Mesendoderm (in vitro differentiated cells): ENCODE results near the gene FLT3.

ENCODE experiments used
- DNase-seq: peaks from one replicate; pipeline ENCODE4 v3.0.0; 2013
- H2AK5ac ChIP-seq: 2 replicates; pipeline ENCODE4 v1.6.1; 2013; ENCODE audit warnings: low read length, inconsistent platforms
- H2BK120ac ChIP-seq: 2 replicates; pipeline ENCODE4 v1.6.1; 2013; ENCODE audit warnings: low read depth, mild to moderate bottlenecking, low read length, moderate library complexity, mixed read lengths
- H2BK15ac ChIP-seq: replicated peaks from 2 replicates; pipeline ENCODE4 v1.6.1; 2013; ENCODE audit warnings: low read depth, mild to moderate bottlenecking, moderate library complexity
- H2BK5ac ChIP-seq: 2 replicates; pipeline ENCODE4 v1.6.1; 2013; ENCODE audit warnings: low read length, inconsistent platforms
- H3K18ac ChIP-seq: 2 replicates; pipeline ENCODE4 v1.6.1; 2013; ENCODE audit warnings: mild to moderate bottlenecking, low read length, mixed read lengths
- H3K23ac ChIP-seq: one replicate; pipeline ENCODE4 v1.6.1; 2013; ENCODE audit warnings: low read length
- H3K27ac ChIP-seq: 2 replicates; pipeline ENCODE4 v1.5.1; 2013; ENCODE audit warnings: low read depth, mild to moderate bottlenecking, inconsistent platforms, low read length, moderate library complexity
- H3K27me3 ChIP-seq: 2 replicates; pipeline ENCODE4 v1.6.1; 2013; ENCODE audit warnings: low read length, control low read depth, mild to moderate bottlenecking, inconsistent platforms; ENCODE audit not compliant: insufficient read depth, poor library complexity
- H3K36me3 ChIP-seq: 2 replicates; pipeline ENCODE4 v1.6.1; 2013; ENCODE audit warnings: low read length, inconsistent platforms; ENCODE audit not compliant: control insufficient read depth, insufficient read depth
- H3K4ac ChIP-seq: one replicate; pipeline ENCODE4 v1.6.1; 2013; ENCODE audit warnings: low read depth, mild to moderate bottlenecking, low read length, moderate library complexity
- H3K4me1 ChIP-seq: 2 replicates; pipeline ENCODE4 v1.6.1; 2013; ENCODE audit warnings: low read depth, low read length, inconsistent platforms; ENCODE audit not compliant: control insufficient read depth
- H3K4me2 ChIP-seq: 2 replicates; pipeline ENCODE4 v1.6.1; 2013; ENCODE audit warnings: low read length
- H3K4me3 ChIP-seq: 2 replicates; pipeline ENCODE4 v1.5.1; 2013; ENCODE audit warnings: mild to moderate bottlenecking, low read length
- H3K56ac ChIP-seq: one replicate; pipeline ENCODE4 v1.6.1; 2013; ENCODE audit warnings: low read length
- H3K79me1 ChIP-seq: 2 replicates; pipeline ENCODE4 v1.6.1; 2013; ENCODE audit warnings: low read length, inconsistent platforms
- H3K79me2 ChIP-seq: 2 replicates; pipeline ENCODE4 v1.6.1; 2013; ENCODE audit warnings: mild to moderate bottlenecking, low read length; ENCODE audit not compliant: control insufficient read depth, insufficient read depth
- H3K9ac ChIP-seq: 2 replicates; pipeline ENCODE4 v1.6.1; 2013; ENCODE audit warnings: low read length, inconsistent platforms
- H4K5ac ChIP-seq: one replicate; pipeline ENCODE4 v1.6.1; 2013; ENCODE audit warnings: low read length
- H4K8ac ChIP-seq: one replicate; pipeline ENCODE4 v1.6.1; 2013; ENCODE audit warnings: low read depth, mild to moderate bottlenecking, control low read depth, low read length, moderate library complexity
- WGBS: extraction: QIAGEN DNeasy Blood & Tissue Kit; methylation state at CpG from one replicate; pipeline ENCODE4 v1.1.7; 2013; ENCODE audit warnings: low lambda C conversion rate, missing lambda C conversion rate; ENCODE audit not compliant: insufficient coverage; ENCODE audit errors: extremely low coverage; 5-methylcytosine and 5-hydroxymethylcytosine counted together

The FLT3 gene

GRCh38 chr13:27962982-27963381 lies 137.4 kb downstream of the FLT3 start:
- DNase-seq = no peak
- Histone ChIP-seq H4K5ac (no peak overlapping the region), H3K36me3 (no peaks in the 10 kb centered on the region), H2BK5ac (no peak overlapping the region), H2AK5ac (no peak overlapping the region), H3K79me1 (no peaks in the 10 kb centered on the region), H3K4ac (no peak overlapping the region), H3K27me3 (peaks cover 49% of the 10 kb centered on the region), H3K79me2 (no peaks in the 10 kb centered on the region), H4K8ac (no peak overlapping the region), H3K23ac (peak overlapping the region; percentile 66), H3K9ac (no peak overlapping the region), H3K4me2 (no peak overlapping the region), H3K4me3 (no peak overlapping the region), H3K27ac (no peak overlapping the region), H3K18ac (no peak overlapping the region), H3K56ac (no peak overlapping the region), H2BK120ac (no peak overlapping the region), H3K4me1 (peaks cover 12% of the 10 kb centered on the region), H2BK15ac (no peak overlapping the region)
- no CpG with 5 or more reads among the region's 9 CpGs for WGBS

- no peaks in the 10 kb centered on the region for H3K79me2 ChIP-seq
- H2BK120ac ChIP-seq = no peak overlapping the region
- H2BK15ac ChIP-seq = no peak overlapping the region
- no peak overlapping the region for H3K23ac ChIP-seq
- no peak overlapping the region for H4K8ac ChIP-seq
- H3K4me1 ChIP-seq = peaks cover 12% of the 10 kb centered on the region
- H2BK5ac ChIP-seq = no peak overlapping the region
- no peak overlapping the region for H2AK5ac ChIP-seq
- peak; percentile 36 for DNase-seq
- no peak overlapping the region for H3K4me3 ChIP-seq
- H3K18ac ChIP-seq = no peak overlapping the region
- H4K5ac ChIP-seq = no peak overlapping the region
- no peak overlapping the region for H3K9ac ChIP-seq
- no peaks in the 10 kb centered on the region for H3K79me1 ChIP-seq
- no peak overlapping the region for H3K27ac ChIP-seq
- no peak overlapping the region for H3K56ac ChIP-seq
- no peaks in the 10 kb centered on the region for H3K36me3 ChIP-seq
- no peak overlapping the region for H3K4ac ChIP-seq
- no CpG with 5 or more reads among the region's 6 CpGs for WGBS
- no peak overlapping the region for H3K4me2 ChIP-seq
- H3K27me3 ChIP-seq = peaks cover 43% of the 10 kb centered on the region
These were observed 138.1 kb downstream of the FLT3 start for GRCh38 chr13:27962128-27962841.

DNA sequence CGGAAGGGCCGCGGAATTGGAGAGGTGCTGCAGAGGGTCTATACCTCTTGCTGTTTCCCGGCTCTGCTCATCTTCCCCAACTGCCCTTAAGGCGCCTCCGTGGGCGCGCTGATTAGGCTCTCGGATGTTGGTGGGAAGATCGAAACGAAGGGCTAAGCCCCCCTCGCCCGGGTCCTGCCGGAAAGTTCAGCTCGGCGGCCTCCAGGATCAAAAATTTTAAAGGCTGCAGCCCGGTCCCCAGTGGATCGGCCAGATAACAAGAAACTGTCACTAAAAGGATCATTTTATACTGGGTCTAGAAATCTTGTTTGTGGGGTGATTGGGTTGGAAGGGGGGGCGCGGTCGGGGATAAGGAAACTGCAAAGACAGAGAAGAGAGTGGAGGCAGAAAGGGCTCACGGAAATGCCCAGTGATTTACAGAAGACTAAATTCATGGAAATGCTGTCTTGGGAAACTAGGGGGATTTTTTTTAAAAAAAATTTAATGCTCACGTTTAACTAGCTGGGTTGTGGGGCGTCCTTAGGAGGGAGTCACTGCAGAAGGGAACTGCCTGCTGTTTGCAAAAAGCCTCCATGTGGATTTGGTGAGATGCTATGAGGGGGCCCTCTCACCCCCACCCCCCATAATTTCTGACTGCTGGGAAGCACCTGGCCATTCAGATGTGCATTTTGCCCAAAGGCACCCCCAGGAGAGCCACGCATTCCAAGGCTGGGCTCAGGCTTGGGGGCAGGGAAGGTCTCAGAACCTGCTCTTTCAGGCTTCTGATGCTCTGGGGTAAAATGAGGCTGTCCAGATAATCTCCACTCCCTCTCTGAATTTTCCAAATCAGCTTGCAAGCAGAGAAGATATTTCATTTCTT lies 138.9 kb downstream of the FLT3 start:
- Histone ChIP-seq H2BK15ac (no peak overlapping the region), H2BK120ac (no peak overlapping the region), H3K27ac (no peak overlapping the region), H3K79me2 (no peaks in the 10 kb centered on the region), H2AK5ac (no peak overlapping the region), H3K23ac (no peak overlapping the region), H3K4me1 (peaks cover 12% of the 10 kb centered on the region), H3K79me1 (no peaks in the 10 kb centered on the region), H3K27me3 (peaks cover 44% of the 10 kb centered on the region), H3K18ac (no peak overlapping the region), H2BK5ac (no peak overlapping the region), H3K36me3 (no peaks in the 10 kb centered on the region), H4K8ac (no peak overlapping the region), H3K4me3 (no peak overlapping the region), H3K9ac (no peak overlapping the region), H3K4ac (no peak overlapping the region), H3K4me2 (peak overlapping the region; percentile 80), H4K5ac (no peak overlapping the region), H3K56ac (no peak overlapping the region)
- peak; percentile 40 for DNase-seq
- WGBS = no CpG with 5 or more reads among the region's 25 CpGs

- Histone ChIP-seq H2AK5ac (no peak overlapping the region), H3K4ac (no peak overlapping the region), H3K4me3 (no peak overlapping the region), H3K18ac (no peak overlapping the region), H3K4me2 (peak overlapping the region; percentile 80), H3K56ac (no peak overlapping the region), H4K5ac (no peak overlapping the region), H3K36me3 (no peaks in the 10 kb centered on the region), H3K27me3 (peaks cover 47% of the 10 kb centered on the region), H3K27ac (no peak overlapping the region), H3K4me1 (peaks cover 12% of the 10 kb centered on the region), H2BK120ac (no peak overlapping the region), H3K79me1 (no peaks in the 10 kb centered on the region), H3K9ac (no peak overlapping the region), H4K8ac (no peak overlapping the region), H2BK5ac (no peak overlapping the region), H3K79me2 (no peaks in the 10 kb centered on the region), H3K23ac (no peak overlapping the region), H2BK15ac (no peak overlapping the region)
- WGBS = no CpG with 5 or more reads among the region's 73 CpGs
- peak; percentile 86 for DNase-seq
These were observed 139.8 kb downstream of the FLT3 start for GRCh38 chr13:27960362-27961226.

DNA sequence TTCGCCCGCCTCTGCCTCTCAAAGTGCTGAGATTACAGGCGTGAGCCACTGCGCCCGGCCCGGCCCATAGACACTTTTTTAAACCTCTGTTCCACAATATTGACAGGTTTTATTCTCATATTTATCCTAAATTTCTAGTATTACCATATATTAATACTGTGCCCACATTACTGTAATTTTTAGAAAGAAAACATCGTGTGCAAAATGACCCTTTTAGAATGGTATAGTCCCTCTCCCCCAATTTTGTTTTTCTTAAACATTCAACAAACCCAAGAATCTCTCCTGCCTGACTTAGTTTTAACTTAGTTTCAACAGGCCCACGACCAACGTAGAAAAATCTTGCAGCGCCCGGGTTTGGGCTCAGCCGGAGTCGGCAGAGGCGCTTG lies 140.4 kb downstream of the FLT3 start:
- H3K36me3 ChIP-seq = no peaks in the 10 kb centered on the region
- H3K4me3 ChIP-seq = no peak overlapping the region
- no peaks in the 10 kb centered on the region for H3K79me2 ChIP-seq
- no peak overlapping the region for H3K27ac ChIP-seq
- no peak overlapping the region for H3K4ac ChIP-seq
- no peak overlapping the region for H2BK5ac ChIP-seq
- no peak overlapping the region for H4K5ac ChIP-seq
- H3K9ac ChIP-seq = no peak overlapping the region
- DNase-seq = no peak
- no peak overlapping the region for H2AK5ac ChIP-seq
- H3K4me2 ChIP-seq = no peak overlapping the region
- H3K4me1 ChIP-seq = peaks cover 10% of the 10 kb centered on the region
- H4K8ac ChIP-seq = no peak overlapping the region
- H3K56ac ChIP-seq = no peak overlapping the region
- WGBS = no CpG with 5 or more reads among the region's 14 CpGs
- no peak overlapping the region for H2BK15ac ChIP-seq
- H3K79me1 ChIP-seq = no peaks in the 10 kb centered on the region
- H3K23ac ChIP-seq = no peak overlapping the region
- no peak overlapping the region for H2BK120ac ChIP-seq
- no peak overlapping the region for H3K18ac ChIP-seq
- peaks cover 47% of the 10 kb centered on the region for H3K27me3 ChIP-seq
